Neural cell (in vitro differentiated cells): ENCODE results near the gene CARD19.

Source experiments
- CTCF ChIP-seq: fragments of 450-650 bp; IDR thresholded peaks from 2 replicates; pipeline ENCODE4 v1.5.1; 2014; ENCODE audit warnings: antibody characterized with exemption, mild to moderate bottlenecking, moderate library complexity; ENCODE audit not compliant: poor library complexity, severe bottlenecking
- SMC3 ChIP-seq: fragments of 450-650 bp; conservative IDR thresholded peaks from 2 replicates; pipeline ENCODE4 v1.6.1; 2014; ENCODE audit warnings: antibody characterized with exemption, mild to moderate bottlenecking, moderate library complexity; ENCODE audit not compliant: poor library complexity

GRCh38 chr9:93091056-93091452, 5.0 kb upstream of the CARD19 start:
- TF ChIP-seq CTCF (no peak), SMC3 (no peak)
